ENCODE data around the gene LDLRAD4.

DNA sequence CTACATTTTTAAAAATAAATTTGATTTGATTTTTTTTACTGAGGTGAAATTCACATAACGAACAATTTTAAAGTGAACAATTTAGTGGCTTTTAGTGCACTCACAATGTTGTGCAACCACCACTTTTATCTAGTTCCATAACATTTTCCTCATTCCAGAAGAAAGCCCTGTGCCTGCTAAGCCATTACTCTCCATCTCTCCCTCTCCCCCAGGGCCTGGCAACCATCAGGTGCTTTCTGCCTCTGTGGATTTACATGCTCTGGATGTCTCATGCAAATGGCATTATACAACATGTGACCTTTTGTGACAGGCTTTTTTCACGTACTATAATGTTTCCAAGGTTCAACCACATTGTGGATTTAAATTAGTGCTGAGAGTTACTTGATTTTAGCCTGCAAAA lies 19.9 kb upstream of the LDLRAD4 start:
- no peak for TF ChIP-seq POLR2AphosphoS5 (IDR thresholded peaks at IDR 0.05; ENCODE audit: low read depth)
- TF ChIP-seq, protein P1, sequence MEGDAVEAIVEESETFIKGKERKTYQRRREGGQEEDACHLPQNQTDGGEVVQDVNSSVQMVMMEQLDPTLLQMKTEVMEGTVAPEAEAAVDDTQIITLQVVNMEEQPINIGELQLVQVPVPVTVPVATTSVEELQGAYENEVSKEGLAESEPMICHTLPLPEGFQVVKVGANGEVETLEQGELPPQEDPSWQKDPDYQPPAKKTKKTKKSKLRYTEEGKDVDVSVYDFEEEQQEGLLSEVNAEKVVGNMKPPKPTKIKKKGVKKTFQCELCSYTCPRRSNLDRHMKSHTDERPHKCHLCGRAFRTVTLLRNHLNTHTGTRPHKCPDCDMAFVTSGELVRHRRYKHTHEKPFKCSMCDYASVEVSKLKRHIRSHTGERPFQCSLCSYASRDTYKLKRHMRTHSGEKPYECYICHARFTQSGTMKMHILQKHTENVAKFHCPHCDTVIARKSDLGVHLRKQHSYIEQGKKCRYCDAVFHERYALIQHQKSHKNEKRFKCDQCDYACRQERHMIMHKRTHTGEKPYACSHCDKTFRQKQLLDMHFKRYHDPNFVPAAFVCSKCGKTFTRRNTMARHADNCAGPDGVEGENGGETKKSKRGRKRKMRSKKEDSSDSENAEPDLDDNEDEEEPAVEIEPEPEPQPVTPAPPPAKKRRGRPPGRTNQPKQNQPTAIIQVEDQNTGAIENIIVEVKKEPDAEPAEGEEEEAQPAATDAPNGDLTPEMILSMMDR (conservative IDR thresholded peaks at IDR 0.05; ENCODE audit: low read depth in 2 of 2): no peak
- TF ChIP-seq EZH2phosphoT487 (IDR thresholded peaks at IDR 0.05; ENCODE audit: unreplicated experiment): no peak
- TF ChIP-seq CREB1 (CRISPR knock-in tag; IDR thresholded peaks at IDR 0.05; ENCODE audit: low read depth): no peak
- TF ChIP-seq, protein P2, sequence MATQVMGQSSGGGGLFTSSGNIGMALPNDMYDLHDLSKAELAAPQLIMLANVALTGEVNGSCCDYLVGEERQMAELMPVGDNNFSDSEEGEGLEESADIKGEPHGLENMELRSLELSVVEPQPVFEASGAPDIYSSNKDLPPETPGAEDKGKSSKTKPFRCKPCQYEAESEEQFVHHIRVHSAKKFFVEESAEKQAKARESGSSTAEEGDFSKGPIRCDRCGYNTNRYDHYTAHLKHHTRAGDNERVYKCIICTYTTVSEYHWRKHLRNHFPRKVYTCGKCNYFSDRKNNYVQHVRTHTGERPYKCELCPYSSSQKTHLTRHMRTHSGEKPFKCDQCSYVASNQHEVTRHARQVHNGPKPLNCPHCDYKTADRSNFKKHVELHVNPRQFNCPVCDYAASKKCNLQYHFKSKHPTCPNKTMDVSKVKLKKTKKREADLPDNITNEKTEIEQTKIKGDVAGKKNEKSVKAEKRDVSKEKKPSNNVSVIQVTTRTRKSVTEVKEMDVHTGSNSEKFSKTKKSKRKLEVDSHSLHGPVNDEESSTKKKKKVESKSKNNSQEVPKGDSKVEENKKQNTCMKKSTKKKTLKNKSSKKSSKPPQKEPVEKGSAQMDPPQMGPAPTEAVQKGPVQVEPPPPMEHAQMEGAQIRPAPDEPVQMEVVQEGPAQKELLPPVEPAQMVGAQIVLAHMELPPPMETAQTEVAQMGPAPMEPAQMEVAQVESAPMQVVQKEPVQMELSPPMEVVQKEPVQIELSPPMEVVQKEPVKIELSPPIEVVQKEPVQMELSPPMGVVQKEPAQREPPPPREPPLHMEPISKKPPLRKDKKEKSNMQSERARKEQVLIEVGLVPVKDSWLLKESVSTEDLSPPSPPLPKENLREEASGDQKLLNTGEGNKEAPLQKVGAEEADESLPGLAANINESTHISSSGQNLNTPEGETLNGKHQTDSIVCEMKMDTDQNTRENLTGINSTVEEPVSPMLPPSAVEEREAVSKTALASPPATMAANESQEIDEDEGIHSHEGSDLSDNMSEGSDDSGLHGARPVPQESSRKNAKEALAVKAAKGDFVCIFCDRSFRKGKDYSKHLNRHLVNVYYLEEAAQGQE (IDR thresholded peaks at IDR 0.05; ENCODE audit: unreplicated experiment): no peak

Measured in GM23338 (cell line).